Raji (cell line): ENCODE results near the gene TEX54.
A peak's percentile ranks its signal among the peaks of the same experiment; 100 is the strongest.

ENCODE experiments used
- POLR2A ChIP-seq: IDR thresholded peaks from 2 replicates; pipeline ENCODE4 v1.6.1; 2011; ENCODE audit warnings: low read depth, low read length, control low read depth; ENCODE audit not compliant: insufficient read depth

The TEX54 gene

DNA sequence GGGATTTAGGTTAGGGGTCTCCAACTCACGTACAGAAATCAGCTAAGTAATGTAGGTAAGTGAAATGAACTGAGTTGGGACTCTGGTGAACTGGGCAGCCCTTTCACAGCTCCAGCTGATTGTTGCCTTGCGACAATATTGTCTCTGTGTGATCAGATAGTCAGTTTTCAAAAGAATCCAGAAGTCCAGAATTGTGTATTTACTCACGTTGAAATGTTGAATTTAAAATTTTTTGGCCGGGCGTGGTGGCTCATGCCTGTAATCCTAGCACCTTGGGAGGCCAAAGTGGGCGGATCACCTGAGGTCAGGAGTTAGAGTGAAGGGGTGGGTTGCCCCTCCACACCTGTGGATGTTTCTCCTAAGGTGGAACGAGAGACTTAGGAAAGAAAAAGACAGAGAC is 25.6 kb upstream of the TEX54 start:
- TF ChIP-seq POLR2A, result no peak

GRCh38 chr11:62857541-62857982 is 24.9 kb upstream of the TEX54 start:
- no peak for TF ChIP-seq POLR2A

DNA sequence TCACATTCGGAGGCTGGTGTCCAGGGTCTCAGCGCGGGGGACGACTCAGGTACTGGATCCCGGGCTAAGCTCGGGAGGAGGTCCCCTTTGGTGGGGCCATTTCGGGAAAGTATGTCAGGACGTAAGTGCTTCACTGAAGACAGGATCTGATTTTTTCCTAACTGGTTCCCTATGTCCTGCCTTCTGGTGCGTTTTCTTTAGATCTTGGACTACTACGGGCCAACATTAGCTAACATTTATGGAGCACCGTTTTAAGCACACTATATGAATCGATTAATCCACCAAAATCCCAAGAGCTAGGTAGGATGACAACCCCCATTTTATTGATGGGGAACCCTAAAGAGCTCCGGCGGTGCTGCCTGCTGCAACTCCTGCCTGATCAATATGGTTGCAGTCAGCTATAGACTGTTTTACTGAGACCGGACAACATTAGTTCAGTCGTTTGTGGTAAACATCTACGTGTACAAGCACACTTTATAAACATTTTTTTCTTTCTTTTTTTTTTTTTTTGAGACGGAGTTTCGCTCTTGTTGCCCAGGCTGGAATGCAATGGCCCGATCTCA is 23.8 kb upstream of the TEX54 start:
- no peak for TF ChIP-seq POLR2A

DNA sequence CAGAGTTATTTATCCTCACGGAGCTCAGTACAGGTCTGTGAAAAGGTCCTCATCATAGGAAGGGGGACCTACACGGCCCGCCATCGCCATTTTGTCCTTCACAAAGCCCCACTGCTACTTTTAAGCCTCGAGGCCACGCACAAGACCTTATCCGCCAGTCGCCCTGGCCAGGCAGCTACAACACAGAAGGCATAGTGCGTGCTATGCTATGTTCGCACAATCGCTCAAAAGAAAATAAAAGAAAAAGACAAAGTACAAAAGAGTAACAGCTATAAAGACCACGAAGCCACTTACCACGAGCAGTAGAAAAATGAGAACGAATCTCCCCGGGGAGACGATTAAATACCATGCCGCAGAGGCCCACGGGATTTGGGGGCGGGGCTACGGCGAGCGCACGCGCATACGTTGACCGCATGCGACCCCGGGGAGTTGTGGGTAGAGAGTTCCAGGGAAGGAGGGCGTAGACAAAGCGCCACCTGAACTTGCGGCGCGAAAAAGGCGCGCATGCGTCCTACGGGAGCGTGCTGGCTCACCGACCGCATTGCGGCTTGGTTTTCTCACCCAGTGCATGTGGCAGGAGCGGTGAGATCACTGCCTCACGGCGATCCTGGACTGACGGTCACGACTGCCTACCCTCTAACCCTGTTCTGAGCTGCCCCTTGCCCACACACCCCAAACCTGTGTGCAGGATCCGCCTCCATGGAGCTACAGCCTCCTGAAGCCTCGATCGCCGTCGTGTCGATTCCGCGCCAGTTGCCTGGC is 23.1 kb upstream of the TEX54 start:
- TF ChIP-seq POLR2A, result peak; percentile 100

DNA sequence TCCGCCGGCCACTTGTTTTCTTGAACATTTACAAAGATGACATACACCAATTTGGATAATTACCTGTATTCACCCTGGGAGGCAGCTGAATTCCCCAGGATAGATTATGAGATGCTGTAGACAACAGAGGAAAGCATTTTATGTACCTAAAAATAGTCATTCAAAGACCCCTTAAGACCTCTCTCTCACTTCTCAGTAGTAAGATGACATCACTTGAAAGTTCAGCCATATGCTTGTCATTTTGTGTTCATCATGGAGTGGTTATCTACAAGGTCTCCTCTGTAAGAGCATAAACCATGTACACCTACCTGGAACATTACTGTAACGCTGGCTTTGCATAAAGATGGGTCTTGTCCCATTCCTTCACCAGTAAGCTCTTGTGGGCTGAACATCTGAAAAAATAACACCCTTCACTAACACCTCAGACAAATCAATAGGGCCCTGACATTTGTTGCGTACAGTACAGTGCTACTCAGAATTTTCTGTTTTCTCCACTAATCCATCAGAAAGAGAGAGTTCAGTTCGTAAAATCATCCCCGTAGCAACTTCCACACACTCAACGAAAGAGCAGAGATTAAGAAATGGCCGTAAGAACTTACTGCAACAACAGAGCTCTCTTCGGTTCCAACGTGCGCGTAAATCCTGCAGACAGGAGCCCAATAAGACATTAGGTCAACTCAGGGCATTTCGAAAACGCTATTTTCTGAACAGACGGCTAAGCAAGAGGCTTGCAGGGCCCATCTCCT is 22.4 kb upstream of the TEX54 start:
- no peak for TF ChIP-seq POLR2A

DNA sequence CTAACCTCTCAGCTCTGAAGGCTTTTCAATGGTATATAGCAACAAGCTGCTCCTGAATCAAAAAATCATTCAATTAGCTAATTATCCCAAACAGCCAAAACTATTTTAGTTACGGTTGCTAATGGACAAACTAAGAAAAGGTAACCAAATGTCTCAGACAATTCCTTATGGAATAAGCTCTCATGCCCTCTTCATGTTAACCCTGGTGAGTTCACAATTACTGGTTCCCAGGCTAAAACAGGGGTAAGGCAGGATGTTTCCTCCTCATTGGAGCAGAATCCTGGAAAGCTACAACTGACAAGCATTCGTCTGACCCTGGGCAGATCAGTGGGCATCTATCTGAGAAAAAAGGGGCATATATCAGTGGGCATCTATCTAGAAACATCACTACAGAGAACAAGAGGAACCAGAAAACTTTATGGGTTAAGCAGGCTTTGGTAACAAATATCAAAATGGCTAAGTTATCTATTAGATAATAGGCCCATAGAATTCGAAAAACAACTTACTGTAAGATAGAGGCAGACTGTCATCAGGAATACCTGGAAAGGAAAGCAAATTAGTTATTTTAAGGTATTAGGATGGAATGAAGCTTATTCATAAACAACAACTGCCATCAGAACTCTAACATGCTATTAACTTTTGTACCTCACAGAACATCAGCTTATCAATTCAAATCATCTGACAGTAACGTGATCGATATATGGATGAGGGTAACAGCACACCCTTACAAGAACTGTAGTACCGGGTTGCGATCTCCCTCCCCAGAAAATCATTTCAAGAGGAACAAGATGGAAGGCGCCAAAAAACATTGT is 21.6 kb upstream of the TEX54 start:
- no peak for TF ChIP-seq POLR2A

DNA sequence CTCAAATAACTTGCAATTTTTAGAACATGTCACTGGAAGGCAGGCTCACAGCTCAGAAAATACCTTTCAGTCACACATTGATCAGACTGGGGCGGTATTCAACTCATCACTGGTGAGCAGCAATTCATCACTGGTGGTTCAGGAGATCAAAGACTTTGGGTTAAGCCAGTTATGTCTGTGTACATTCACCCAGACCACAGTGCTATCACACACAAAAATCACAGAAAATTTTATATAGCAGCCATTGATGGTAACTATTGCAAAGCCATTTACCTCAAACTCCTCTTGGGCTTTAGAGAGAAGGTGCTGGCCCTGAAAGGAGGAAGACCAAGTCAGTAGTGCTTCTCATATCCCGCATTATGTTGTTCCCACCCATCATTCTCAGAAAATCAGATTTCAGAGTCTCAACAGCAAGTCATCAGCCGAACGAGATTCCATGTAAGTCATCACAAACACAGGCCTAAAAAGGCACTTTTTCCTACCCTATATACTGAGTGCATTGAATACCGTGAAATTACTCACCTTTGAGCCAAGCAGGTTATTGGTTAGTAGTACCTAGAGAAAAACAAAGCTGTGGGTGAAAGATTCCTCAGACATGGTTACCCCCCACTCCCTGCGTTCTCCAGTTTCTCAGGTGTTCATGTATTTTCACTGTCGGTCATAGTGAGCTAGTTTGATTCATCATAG is 20.8 kb upstream of the TEX54 start:
- no peak for TF ChIP-seq POLR2A

DNA sequence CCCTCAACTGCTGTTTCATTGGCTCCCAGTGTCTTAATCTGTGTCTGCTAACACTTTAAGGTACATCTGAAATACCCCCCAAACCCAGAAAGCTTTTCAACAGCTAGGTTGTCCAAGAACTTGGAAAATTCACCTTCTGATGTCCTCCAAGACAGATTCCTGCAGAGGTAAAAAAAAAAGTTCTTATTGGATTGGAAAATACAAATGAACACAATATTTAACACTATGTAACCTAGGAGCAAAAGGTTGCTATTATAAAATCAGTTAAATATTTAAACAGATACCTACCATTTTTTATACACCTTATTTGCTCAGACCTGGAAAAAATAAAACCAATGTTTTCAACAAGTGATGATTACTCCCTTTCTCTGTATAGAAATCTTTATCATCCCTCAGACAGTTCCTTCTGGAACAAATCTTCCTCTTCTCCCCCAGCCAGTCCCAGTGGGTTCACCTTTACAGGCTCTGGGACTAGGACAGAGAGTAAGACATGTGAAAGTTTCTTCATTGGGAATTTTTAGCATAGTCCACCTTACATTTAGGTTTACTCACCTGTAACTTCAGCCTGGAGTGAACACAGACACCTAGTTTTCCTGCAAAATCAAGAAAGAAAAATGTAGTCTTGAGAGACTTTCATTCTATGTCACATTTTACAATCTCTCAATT is 20.0 kb upstream of the TEX54 start:
- peak; percentile 15; the same call in 1 of the 2 replicates for TF ChIP-seq POLR2A

GRCh38 chr11:62851807-62852522 is 19.3 kb upstream of the TEX54 start:
- TF ChIP-seq POLR2A, result 0 out of 2 replicates have a peak, but pooled peaks have one; percentile 13

GRCh38 chr11:62850911-62851806 is 18.5 kb upstream of the TEX54 start:
- peak; percentile 51 for TF ChIP-seq POLR2A

- TF ChIP-seq POLR2A, result no peak
Observed at GRCh38 chr11:62847767-62848314, 15.2 kb upstream of the TEX54 start.

DNA sequence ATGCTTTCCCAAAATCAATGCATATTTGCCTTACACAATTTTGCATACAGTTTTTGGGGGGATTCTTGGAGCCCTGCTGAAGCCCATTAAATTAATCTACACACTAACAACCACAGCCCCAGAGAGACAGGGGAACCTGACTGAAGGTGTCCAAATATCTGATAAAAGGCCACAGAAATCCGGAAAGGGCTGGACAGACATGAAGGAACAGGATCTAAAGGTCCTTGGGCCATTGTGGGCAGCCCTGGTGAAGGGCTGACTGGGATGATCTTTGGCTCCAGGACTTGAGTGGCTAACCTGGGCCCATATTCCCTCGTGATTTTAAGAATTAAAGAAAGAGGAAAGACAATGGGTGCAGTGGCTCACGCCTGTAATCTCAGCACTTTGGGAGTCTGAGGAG is 13.5 kb upstream of the TEX54 start:
- no peak for TF ChIP-seq POLR2A
